ENCODE measurements around the gene NXT1. TPM values are rescaled to one million over a fixed set of nuclear protein-coding genes. Genes with fewer than 3 reads are reported as not detected.
A peak's percentile ranks its signal among the peaks of the same experiment; 100 is the strongest.
"Not testable (repeated sequence)": the region's sequence is repeated elsewhere in the genome, so short reads cannot be mapped to it uniquely, and the experiment has no call there.

NXT1 gene
- polyA plus RNA-seq, 10 donors, result 9.8 to 17.2 (median 12.4) TPM

DNA sequence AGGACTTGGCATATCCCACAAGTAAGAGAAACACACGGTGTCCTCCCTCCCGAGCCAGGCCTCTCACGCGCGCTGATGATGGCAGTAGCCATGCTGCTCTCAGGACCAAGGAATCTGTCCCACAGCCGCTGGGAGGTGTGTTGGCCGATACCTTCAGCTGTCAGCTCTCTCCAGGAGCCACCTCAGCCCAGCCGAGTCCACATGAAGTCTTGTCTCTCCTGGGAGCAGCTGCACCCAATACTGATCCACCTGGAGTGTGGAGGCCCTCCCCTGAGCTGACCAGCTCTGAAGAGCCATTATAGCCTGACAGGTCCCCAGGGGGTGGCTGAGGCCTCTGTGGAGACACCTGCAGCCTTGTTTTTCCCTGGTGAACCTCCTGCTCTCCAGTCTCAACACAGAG lies 23.8 kb upstream of the NXT1 start:
- no peak for DNase-seq

DNA sequence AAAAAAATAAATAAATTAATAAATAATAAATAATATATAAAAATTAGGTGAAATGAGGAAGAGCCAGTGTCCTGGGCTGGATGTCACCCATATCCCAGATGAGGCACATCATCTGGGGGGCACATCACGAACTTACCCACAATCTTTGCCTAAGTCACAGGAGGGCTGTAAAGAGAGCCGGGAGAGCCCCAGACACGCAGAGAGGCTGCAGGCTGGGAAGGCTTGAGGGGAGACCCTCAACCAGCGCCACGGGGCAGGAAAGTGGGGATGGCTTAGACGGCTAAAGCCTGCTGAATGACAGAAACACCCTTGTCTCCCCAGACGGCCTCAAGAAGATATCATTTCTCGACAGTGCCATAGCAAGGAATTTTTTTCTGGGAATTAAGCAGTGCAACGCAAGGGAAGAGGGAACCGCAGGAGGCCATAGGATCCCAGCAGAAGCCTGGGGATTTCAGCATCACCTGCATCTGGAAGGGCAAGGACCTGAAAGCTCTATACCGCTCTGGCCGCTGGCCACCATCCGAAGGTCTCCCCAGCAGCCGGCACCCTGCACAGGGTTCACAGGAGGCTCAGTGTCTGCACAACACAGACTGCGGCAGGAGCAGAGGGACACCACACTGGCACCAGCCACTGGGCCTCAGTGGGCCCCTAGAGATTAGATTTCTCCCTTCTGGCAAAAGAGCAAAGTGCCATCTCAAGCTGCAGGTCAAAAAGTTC lies 22.8 kb upstream of the NXT1 start:
- no peak for DNase-seq

DNA sequence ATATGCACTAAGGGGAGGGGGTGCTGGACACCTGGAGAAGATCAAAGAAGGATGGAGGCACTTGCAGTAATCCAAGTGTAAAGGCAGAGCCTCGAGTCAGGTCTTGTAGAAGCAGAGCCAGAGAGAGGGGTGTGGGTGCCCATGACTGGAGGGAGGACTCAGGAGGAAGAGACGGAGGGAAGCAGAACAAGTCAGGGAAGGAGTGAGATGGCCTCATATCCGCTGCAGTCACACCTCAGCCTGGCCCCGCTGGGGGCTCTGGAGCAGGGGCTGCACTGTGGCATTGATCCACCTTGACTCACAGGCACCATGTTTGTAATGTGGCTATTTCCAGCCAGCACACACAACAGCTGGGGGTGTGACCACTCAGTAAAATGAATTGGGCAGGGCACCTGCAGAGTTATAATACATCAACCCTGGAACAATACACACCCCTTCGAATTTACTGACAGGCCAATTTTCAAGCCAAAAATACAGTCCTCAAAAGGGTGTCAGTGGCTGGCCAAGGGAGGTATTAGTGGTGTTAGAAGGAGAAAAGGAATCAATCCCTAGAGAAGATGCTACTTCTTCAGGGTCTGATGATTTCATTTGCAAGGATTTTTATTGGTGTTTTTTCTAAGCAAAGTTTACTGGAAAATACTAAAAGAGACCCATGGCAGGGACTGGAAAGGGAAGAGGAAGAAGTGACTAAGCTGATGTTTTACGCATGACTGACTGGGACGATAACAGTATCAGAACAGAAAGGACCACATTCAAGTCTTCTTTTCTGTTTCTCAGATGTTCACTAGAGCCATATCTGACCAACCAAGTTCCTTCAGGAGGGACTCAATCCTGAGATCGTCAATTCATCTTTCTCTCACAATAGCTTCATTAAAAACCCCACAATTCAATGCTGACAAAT lies 18.9 kb upstream of the NXT1 start:
- DNase-seq, result no peak

DNA sequence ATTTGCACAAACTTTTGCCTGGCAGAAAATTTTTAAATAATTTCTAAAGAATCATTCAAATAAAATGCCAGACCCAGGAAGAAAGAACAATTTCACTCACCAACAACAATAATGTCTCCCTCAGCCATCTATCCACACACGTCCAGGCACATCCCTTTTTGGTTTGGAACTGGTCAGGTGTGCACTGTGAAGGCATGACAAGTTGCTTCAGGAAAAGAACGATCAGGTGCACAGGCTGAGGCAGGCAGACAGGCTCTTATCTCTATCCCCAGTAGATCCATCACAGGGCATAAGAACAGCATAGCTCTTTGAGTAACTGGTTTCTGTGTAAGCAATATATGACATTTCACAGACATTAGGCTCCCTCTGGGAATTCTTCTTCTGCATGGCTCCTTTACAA lies 18.1 kb upstream of the NXT1 start:
- no peak for DNase-seq

- no peak for DNase-seq
These were observed 16.5 kb upstream of the NXT1 start for GRCh38 chr20:23334111-23334510.

- no peak for DNase-seq
These were observed 15.1 kb upstream of the NXT1 start for GRCh38 chr20:23335521-23335920.

DNA sequence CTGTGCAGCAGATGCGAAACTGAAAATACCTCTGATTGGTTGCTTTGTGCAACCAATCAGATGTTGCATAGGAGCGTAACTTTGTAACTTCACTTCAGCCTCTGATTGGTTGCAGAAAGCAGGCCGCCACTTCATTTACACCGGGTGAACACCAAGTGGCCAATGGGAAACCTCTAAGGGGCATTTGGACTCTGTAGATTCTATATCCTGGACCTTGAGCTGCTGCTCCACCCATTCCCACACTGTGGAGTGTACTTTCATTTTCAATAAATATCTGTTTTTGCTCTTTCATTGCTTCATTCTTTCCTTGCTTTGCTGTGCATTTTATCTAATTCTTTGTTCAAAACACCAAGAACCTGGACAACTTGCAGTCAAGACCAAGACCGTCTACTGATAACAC lies 14.1 kb upstream of the NXT1 start:
- DNase-seq, result no peak

GRCh38 chr20:23337312-23337711 lies 13.3 kb upstream of the NXT1 start:
- no peak for DNase-seq

DNA sequence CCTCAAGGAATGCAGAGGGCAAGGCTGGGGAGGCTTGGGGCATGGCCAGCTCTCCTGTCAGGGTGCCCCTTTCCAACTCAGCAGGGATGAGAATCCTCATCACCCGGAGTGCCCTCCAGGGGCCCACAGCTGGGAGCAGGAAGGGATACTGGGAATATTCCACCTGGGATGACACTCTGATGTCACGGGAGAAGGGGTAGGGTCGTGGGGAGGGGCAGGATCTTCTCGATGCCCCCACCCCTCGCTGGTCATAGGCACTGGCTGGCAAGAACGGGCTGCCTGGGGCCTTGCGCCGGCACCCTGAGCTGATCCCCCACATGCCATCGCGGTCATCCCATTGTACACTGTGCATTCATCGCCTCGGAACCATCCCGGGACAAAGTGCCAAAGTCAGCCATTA lies 10.6 kb upstream of the NXT1 start:
- no peak for DNase-seq

DNA sequence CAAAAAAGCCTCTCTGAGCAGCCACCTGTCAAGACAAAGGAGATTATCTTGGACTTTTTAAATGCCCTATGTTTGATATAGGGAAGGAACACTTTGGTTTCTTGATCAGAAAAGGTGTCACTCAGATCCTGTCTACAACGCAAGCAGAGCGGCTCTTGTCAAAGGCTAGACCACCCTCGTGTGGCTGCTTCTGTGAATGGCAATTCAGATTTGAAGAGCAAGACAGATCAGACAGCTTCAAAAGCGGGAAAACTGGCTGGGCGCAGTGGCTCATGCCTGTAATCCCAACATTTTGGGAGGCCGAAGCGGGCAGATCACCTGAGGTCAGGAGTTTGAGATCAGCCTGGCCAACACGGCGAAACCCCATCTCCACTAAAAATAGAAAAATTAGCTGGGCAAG lies 10.1 kb upstream of the NXT1 start:
- peak; percentile 41 to 78 (median 68) for DNase-seq

DNA sequence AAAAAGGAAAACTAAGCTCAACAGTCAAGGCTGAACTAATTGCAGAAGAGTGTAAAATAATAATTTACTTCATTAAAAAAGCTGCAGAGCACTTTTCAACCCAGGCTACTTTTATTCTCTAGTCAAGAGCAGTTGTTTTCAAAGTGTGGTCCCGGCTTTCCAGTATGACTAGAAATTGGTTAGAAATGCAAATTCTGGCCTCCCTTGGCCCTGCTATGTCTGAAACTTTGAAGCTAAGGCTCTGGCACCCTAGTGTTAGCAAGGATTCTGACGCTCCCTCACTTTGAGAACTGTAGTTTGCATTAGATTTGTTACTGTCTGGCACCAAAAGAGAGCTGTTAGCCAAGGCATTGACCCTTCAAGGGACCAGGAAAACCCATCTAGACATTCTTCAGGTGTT lies 9.5 kb upstream of the NXT1 start:
- no peak for DNase-seq

- no peak for DNase-seq
These were observed 7.0 kb upstream of the NXT1 start for GRCh38 chr20:23343590-23343989.

GRCh38 chr20:23344336-23344735 lies 6.3 kb upstream of the NXT1 start:
- no peak for DNase-seq

DNA sequence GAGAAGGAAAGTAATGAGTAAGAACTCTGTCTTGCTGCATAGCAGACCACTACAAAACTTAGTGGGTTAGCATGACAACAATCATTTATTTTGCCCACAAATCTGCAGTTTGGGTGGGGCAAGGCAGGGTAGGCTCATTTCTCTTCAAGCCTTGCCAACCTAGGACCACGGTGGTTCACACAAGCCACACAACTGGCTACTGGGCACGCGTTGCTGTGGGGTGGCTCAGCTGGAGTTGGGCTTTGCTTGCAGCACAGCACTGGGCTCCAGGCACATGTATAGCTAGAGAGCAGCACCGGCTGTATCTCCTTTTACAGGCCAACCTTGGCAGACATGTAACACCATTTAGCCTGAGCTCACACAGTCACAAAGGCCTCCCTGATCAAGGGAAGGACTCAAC lies 4.6 kb upstream of the NXT1 start:
- no peak for DNase-seq

DNA sequence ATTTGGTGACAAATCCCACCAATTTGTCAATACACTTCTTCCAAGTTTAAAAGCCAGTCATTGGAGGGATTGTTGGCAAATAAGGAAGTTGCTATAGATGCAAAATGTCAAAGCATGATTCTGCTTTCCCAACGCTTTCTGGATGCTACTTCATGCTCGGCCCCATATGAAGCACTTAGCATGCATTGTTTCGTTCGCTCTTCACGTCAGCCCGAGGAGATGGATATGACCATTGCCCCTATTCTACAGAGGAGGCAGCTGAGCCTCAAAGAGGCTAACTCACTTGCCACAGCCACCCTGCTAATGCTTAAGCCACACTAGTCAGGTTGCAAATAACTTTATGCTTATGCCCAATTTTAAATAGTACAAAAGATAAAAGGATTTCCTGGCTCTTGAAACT lies 2.8 kb upstream of the NXT1 start:
- DNase-seq, result no peak

DNA sequence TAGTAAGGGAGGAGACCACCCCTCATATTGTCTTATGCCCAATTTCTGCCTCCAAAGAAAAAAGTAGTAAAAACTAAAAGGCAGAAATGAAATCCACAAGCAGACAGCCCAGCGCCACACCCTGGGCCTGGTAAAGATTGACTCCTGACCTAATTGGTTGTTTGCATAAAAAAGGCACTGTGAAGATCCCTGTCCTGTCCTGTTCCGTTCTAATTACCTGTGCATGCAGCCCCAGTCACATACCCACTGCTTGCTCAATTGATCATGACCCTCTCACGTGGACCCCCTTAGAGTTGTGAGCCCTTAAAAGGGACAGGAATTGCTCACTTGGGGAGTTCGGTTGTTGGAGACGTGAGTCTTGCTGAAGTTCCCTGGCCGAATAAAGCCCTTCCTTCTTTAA lies 2.1 kb upstream of the NXT1 start:
- not testable (repeated sequence) for DNase-seq

DNA sequence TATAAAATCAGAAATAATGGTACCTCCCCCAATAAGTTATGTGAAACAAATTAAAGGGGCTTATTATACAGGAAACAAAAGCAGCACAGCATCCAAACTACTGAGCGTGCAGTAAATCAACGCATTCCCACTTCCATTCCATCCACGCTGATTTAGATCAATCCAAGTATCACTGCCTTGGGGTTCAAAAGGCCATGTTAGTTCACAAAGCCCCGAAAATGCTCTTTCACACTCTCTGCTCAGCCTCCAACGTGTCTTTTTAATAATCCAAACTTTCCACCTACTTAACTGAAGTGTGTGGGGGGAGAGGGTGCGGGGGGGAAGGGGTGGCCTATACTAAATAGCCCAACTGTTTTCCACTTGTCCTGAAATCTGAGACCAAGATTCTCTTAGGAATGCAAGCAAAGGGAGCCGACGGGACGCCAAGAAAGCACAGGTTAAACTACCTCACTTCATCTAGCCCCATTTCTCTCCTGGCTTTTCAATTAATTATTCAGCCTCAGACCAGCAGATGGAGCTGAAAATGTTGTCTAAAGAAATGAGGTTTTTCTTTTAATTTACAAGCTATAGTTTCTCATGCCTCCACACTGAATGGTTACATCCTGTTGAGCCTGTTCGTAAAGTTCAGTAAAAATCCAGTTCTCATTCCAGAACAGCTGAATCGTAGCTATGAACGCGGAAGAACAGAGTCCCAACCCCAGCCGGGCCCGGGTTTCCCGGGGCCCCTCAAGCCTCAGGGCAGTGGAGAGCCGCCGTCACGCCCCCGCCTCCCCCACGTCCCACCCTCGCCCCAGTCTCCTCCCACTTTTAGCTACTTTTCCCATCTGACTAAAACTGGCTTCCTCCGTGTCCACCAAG lies 1.0 kb upstream of the NXT1 start:
- DNase-seq, result no peak

DNA sequence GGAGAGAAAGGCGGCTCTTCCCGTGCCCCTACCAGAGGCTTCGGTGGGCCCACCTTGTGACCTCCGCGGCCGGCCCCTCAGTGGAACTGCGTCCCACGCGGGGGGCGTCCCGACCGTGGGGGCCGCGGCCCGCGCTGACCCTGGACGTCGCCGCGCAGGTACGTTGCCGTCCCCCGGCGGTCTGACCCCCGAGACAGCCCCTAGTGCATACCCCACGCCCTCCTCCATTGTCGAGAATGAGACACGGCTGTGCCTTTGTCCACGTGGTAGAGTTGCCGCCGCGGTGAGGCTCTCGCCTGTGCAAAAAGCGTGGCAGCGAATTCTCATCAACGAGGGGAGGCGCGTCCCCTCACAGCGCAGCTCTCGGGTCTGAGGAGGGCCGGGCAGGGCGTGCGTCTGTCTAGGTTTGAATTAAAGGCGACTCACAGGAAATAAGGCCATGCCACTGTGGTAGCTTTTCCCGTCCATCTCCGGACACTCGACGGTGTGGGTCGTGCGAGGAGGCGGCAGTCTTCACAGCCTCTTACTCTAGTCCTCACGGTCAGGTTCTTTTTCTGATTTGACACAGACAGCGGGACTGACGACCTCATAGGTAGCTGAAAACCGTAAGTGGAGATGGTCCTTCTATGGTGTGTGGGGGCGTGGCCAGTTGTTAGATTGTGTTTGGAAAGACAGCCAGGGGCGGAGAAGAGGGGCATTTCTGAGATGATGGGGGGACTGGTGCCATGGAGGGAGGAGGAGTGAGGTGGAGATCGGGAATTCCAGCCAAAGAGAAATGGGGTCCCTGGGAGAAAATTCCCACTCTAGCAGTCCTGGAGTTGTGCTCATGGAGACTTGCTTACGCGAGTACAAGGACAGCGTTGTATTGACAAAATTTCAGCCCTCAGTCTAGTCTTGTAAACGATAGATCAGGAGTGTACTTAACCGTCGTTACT lies 580 bp downstream of the NXT1 start:
- DNase-seq, result peak; percentile 43 to 87 (median 55)

- DNase-seq, result no peak
These were observed 5.6 kb downstream of the NXT1 start for GRCh38 chr20:23356203-23356602.

GRCh38 chr20:23357767-23358562 lies 7.4 kb downstream of the NXT1 start:
- DNase-seq, result peak; percentile 99 to 100 (median 99)
